GM18868 (cell line): Measurements from ENCODE around the gene XCL2.
"Not testable (repeated sequence)": the region's sequence is repeated elsewhere in the genome, so short reads cannot be mapped to it uniquely, and the experiment has no call there.

ENCODE experiments used
- ATAC-seq: cut with Tn5 transposase; IDR thresholded peaks from one replicate; pipeline ENCODE4 v1.9.1; 2021; ENCODE audit warnings: mild to moderate bottlenecking, moderate library complexity; ENCODE audit not compliant: unreplicated experiment

Gene XCL2

DNA sequence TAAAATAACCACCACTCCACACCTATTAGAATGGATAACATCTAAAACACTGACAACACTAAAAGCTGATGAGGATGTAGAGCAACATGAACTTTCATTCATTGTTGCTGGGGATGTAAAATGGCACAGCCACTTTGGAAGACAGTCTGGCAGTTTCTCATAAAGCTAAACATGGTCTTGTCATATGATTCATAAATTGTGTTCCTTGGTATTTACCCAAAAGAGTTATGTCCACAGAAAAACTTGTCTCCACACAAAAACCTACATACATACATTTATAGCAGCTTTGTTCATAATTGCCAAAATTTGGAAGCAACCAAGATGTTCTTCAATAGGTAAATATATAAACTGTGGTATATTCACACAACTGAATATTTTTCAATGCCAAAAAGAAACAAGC, 16.6 kb upstream of the XCL2 start:
- no peak for ATAC-seq

DNA sequence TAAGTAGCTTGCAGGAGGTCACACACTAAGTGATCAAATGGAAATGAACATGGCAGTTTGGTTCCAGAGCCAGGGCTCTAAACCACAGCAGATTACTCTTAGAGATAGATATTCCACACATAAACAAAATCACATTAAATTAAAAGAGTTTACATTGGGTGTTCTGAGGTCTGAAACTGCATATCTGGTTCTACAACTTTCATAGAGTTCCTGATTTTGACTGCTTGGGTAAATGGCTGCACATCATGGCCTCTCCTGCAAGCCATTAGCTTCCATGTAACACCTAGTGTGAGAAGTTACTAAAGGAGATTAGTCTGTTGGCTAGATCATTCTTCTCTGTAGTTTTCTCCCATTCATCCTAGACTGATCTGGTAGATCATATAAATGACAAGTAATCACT, 12.8 kb upstream of the XCL2 start:
- no peak for ATAC-seq

DNA sequence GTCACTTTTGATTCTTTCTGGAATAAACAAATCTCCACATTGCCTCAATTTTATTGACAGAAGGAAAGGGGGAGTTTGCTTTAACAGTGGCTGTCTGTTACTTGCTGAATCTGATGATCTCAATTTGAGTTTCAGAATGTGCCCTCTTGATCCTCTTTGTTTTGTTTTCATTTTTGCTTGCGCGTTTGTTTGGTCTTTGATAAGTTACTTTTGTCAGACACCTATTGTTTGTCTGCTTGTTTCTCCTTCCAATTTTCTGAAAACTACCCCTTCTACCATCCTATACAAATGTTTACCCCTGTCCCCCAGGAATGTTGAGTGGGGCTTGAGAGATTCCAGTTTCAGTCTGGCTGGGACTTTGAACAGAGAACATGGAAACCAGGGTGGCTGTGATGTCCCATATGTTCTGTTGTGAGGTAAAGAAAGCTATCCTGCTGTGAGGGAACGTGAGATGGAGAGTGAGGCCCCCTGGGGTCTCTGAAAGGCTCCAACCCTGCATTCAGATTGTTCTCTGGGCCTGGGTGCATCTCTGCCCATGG, 11.8 kb upstream of the XCL2 start:
- no peak for ATAC-seq

DNA sequence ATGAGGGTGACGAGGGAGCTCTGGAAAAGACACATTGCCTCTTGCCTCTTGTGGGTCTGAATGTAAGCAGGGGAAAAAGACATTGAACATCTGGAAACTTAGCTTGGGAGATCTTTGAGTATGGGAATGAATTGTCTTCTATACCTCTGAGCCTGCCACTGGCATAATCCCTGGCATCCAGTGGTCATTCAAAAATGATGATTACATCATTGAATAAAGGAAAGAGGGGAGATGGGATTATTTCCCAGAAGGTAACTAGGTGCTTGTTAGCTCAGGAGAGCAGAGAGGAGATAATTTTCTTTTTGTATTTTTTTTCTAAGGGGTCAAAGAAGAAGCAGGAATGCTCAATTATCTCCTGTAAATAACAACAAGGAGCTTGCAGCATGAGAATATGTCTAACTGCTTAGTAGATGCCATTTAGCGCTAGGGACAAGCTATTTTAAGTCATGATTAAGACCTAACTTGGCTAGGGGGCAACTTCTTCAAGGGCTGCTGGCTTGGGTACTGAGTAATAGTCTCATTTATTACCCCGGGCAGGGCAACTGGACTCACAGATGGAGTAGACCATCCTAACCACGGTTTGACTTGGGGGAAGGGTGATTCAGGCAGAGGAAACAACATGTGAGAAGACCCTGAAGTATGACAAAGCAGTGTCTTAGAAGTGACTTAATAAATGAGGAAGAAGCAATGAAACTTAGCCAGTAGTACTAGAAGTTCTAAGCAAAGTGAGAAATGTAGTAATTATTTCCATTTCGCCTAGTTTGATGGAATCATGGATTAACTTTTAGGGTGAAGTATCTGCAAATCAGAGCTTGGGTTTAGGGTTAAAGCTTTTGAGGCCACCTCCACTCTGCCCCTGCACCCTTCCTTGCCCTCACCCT, 11.0 kb upstream of the XCL2 start:
- no peak for ATAC-seq

DNA sequence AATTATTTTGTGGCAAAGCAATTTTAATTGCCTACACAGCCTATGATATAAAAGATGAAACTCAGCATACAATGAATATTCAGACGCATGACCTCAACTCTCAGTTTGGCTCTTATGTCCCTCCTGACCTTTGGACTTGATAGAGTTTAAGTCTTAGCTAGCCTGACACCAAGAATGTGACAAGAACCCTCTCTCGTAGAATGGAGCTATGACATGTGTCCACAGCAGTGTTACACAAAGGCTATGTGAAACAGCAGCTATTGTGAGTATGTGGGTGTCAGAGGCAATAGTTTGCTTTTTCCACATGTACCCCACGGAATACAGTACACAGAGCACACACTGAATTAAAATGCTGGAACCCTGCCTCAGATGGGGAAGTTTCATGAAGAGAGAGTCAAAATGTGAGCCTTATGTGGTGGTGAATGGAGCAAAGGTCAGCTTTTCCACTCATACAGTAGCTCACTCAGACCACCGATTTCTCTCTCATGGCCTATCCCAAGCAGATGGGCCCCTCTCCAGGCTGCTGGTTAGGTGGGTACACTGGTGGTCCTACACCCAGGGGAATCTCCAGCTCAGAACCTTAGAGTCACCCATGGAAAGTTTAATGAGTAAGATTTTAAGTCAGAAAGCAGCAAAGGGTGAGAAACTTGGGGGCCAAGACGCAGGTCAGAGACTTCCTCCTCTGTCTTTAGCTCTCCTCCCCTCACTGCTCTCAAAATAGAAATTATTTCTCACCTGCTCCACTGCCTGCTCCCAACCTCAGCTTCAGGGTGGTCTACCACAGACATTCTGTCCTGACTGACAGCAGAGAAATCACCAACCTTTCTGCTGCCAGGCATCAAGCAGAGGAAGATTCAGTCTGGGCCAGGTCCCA, 10.1 kb upstream of the XCL2 start:
- ATAC-seq = no peak

DNA sequence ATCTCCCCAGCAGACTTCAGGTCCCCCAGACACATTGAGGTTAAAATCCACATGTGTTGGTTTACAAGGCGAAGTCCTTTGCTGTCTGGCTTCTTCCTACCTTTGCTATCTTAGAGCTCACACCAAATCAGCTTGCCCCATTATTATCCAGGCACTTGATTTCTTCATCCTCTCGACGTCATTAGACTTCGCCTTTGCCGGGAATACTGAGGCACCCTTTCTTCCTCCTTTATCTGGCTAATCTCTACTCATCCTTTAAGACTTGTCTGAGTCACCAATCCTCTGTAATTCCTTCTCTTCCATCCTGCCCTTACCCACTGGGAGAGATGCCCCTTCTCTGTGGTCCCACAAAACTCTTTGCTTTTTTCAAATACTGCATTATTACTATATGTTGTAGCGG, 9.2 kb upstream of the XCL2 start:
- ATAC-seq = no peak

DNA sequence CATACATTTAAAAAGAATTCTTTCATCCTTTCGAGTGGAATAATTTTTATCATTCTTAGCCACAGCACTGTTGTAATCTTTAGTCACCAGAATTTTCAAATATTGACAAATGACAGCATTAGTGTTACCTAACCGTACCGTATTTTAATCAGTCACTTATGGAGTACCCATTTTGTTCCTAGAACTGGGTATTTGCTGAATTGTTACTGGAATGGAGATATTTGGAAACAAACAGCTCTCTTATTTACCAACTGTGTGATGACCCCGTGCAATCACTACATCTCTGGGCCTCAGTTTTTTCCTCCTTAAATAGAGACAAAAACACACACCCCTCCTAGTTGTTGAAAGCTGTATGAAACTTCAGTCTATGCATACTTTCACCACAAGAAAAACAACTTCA, 7.9 kb upstream of the XCL2 start:
- ATAC-seq = no peak

DNA sequence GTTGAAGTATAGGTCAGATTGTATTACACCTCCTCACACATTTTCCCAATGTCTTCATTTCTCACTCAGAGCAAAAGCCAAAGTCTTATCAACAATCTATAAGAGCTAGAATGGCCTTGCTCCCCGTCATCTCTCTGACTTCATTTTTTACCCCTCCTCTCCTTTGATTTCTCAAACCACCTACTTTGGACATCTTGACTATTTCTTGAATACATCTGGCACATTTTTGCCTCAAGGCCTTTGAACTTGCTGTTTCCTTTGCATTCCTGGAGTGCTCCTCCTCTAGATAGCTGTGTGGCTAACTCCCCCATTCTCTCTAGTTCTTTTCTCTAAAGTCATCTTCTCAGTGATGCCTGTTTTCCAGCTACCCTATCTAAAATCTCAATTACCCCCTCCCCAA, 7.2 kb upstream of the XCL2 start:
- no peak for ATAC-seq

DNA sequence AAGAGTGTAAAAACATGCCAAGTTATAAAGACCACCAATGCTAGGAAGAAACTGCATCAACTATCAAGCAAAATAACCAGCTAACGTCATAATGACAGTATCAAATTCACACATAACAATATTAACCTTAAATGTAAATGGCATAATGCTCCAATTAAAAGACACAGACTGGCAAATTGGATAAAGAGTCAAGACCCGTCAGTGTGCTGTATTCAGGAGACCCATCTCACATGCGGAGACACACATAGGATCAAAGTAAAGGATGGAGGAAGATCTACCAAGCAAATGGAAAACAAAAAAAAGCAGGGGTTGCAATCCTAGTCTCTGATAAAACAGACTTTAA, 2.7 kb upstream of the XCL2 start:
- not testable (repeated sequence) for ATAC-seq

DNA sequence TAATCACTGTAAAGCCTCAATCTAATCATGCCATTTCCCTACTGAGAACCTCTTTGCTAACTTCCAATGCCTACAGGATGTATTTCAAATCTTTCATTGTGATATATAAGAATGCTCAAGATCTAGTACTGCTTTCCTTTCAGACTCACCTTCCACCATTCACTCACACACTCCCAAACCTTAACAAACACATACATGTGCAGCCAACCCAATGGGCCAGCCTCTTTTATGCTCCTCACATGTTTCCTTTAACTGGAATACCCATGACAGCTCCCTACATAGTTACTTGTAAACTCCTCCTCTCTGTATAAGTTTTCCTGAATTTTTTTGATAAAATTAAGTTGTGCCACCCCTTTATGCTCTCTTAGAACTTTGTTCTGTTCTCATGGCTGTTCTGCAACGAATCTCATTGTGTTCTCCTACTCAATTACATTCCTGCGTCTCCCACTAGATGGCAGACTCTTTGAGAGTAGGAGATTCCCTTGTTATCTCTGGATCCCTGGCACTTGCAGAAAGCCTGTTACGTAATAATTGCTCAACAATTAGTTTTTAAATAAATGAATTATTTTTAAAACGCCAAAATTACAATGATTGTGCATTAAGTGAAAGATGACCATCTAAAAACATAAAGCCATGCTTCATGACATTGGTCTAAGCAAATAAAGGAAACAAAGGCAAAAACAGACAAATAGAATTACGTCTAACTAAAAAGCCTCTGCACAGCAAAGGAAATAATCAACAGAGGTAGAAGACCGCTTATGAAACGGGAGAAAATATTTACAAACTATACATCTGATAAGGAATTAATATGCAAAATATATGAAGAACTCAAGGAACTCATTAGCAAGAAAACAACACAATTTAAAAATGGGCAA, 2.1 kb upstream of the XCL2 start:
- not testable (repeated sequence) for ATAC-seq

DNA sequence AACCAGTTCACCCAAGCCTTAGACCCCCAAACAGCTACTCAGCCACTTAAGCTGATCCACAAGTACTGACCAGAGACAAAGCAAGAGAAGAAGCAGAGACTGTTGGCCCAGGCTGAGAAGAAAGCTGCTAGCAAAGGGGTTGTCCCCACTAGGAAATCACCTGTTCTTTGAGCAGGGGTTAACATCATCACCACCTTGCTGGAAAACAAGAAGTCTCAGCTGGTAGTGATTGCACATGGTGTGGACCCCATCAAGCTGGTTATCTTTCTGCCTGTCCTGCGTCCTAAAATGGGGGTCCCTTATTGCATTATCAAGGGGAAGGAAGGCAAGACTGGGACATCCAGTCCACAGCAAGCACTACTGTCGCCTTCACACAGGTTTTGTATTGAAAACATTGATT, 819 bp downstream of the XCL2 start:
- ATAC-seq = not testable (repeated sequence)

DNA sequence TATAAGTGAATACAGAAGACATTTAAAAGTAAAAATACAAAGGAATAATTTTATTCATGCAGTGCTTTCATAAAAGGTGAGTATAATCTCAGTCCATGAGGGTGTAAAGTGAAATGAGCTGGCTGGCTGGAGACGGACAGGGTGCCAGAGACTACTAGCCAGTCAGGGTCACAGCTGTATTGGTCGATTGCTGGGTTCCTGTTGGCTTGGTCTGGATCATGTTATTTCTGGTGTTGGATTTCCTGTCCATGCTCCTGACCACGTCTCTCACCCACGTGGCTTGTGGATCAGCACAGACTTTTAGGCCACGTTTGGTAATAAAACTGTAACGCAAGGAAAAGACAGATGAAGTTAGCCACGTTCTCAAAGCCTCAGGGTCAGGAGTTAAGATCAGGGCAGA, 3.0 kb downstream of the XCL2 start:
- ATAC-seq = not testable (repeated sequence)

DNA sequence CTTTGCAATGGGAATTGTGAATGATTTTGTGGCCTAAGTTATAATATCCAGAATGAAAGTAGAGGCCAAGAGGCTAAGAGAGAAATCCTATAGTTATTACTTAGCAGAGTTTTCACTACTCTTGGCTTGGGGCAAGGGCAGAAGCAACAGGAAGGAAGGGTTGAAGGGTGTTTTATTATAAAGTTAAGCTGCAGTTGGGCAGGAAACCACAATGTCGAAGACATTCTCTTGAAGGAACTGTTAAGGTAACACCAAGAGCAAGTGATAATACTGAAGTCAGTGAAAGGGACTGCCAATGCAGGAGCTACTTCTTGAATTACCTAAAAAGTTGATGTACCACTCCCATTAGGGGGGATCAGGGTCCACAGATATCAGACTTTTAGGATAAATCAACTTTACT, 8.3 kb downstream of the XCL2 start:
- no peak for ATAC-seq

DNA sequence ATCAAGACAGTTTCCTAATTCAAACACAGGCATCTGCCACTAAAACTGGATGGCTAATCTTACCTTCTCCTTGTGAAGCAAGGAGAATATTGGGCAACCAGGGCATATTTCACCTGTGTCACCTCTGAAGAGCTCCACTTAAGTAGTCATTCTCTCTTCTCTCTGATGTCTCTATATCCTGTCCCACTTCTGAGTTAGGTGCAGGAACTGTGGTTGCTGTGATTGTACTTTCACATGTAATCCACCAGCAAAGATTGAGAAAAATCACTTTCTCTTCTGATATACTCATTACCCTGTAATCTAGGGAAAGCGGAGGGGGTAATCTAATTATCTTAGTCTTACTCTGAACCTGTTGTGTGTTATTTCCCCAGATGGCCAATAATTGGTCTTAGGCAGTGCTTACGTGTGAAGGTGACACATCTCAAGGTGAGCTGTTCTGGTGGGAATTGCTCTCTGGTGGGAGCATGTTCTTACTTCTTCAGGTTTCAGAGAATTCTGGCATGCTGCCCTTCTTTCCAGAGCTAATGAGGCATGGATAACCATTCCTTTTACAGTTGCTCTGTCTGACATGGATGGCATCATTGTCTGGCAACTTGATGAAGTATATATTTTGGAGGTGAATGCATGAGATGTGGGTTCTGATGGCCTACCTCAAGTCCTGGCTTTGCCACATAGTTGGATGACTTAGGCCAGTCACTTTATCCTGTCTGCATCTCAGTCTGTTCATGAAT, 12.0 kb downstream of the XCL2 start:
- ATAC-seq = no peak

DNA sequence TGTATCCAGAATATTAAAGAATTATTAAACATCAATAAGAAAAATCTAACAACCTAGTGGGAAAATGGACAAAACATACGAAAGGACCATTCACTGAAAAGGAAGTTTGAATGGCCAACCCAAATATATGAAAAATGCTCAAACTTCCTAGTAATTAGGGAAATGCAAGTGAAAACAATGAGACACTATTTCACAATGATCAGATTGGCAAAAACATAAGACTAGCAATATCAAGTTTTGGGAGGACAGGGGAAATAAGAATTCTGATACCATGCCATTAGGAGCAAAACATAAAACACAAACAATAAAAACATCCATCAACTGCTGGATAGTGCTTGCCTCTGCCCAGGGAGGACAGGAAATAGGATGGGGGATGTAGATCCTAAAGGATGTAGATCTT, 14.3 kb downstream of the XCL2 start:
- ATAC-seq = no peak

DNA sequence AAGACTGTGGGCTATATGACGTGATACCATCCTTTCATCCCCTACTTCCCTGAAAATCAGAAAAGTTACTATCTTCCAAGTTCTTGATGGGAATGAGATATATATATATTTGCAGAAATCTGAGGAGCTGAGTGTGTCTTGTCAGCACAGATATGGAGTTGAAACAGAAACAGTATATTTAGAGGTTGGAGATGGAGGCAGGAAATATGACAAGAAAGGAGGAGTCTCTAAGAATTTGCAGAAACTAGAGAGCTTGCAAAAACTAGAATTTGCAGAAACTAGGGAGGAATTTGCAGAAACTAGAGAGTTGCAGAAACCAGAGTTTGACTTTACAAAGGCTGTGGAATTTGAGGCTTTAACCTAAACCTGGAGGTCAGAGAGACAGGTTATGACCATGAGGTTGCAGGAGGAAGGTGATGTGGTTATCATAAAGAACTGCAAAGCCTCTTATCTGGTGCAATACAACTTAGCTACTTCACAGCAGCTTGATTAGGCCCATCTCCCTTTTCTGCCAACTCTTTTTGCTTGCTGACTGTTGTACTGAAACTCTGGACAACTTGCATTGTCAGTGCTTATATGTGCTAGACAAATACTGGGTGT, 22.3 kb downstream of the XCL2 start:
- ATAC-seq = no peak

DNA sequence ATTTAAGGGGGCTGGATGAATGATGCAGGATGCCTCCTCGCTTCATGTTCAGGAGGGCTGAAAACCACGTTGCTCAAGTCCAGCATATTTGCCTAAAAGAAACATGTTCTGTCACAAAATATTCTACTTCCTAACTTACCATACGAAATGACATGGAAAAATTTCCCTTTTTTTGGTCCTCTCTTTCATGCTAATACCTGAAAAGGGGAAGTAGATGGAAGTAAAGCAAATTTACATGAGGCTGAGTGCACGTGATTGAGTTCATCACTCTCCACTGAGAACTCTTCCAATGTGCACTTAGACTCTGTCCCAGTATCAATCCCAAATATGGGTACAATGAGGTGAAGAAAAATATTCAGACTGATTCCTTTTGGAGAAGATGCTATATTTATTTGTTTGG, 23.0 kb downstream of the XCL2 start:
- ATAC-seq = no peak

DNA sequence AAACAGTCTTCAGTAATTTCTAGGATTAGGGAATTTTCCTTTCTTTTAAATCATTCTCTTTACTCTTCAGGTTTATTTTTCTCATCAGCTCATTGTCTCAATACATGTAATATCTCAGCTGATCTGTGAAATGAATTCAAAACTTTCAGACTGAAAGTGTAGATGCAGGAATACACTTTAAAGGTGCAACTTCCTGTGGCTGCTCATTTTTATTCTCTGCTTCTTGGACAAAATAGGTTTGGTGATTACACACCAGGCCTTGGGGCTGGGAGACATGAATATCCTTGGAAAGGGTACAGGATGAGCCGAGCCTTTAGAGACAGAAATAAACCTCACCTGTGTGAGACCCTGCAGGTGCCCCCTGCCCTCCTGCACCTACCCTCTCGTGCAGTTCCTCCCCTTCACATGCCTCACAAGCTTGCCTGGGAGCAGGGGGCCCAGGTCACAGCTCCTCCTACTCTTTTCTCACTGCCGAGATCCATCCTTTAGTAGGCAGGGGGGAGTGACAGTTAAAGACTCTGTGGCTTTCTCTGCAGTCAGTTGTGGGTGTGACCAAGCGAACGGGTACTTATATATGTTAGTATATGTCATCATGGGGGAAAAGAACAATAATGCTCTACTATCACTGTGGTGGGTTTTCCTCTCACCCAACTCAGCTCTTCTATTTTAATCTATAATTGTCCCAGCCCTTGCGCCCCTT, 23.6 kb downstream of the XCL2 start:
- no peak for ATAC-seq

DNA sequence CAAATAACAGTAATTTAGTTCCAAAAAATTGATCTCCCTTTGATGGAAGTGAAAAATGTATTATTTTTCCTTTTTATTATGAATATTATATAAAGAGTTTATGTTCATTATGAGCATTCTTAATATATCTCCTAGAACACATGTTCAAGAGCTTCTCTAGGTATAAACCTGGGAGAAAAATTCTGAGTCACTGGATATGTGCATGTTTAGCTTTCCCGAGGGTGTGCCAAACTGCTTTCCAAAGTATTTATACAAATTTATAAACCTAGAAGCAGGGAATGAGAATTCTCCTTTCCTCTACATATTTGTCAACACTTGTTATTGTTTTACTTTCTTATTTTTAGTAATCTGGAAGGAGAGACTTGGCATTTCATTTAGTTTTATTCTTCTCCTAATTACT, 25.0 kb downstream of the XCL2 start:
- ATAC-seq = no peak
